Natural killer cell (primary cell): ENCODE measurements around the gene MLLT10. TPM values are rescaled to one million over a fixed set of nuclear protein-coding genes. Genes with fewer than 3 reads are reported as not detected.

Experiments
- ATAC-seq, 3 donors: fragments of 150-1000 bp in 2 of 3; fragments of 200-7000 bp in 1 of 3; cut with Tn5 transposase; 1 replicate in 1 of 3; 2 replicates in 2 of 3; pipeline ENCODE4 v1.10.0; 2021; ENCODE audit warnings: mild to moderate bottlenecking in 2 of 3, moderate library complexity in 2 of 3
- DNase-seq, 2 donors: peaks; one replicate each; pipeline versions ENCODE4 v3.0.0 to v3.0.0-alpha.2; 2013 to 2021; ENCODE audit warnings: mixed read lengths in 1 of 2
- H3K27ac ChIP-seq: one replicate; pipeline ENCODE4 v1.5.1; 2013; ENCODE audit warnings: mild to moderate bottlenecking, low read length
- H3K27me3 ChIP-seq: one replicate; pipeline ENCODE4 v1.6.1; 2013; ENCODE audit warnings: low read length; ENCODE audit not compliant: control insufficient read depth, insufficient read depth
- H3K36me3 ChIP-seq: one replicate; pipeline ENCODE4 v1.6.1; 2013; ENCODE audit warnings: low read length; ENCODE audit not compliant: control insufficient read depth, insufficient read depth
- H3K4me1 ChIP-seq: one replicate; pipeline ENCODE4 v1.6.1; 2013; ENCODE audit warnings: low read length; ENCODE audit not compliant: control insufficient read depth, insufficient read depth
- H3K4me3 ChIP-seq: one replicate; pipeline ENCODE4 v1.5.1; 2013; ENCODE audit warnings: low read length
- H3K9me3 ChIP-seq: one replicate; pipeline ENCODE4 v1.6.1; 2013; ENCODE audit warnings: low read length; ENCODE audit not compliant: control insufficient read depth, insufficient read depth
- H3K27ac Mint-ChIP-seq, 2 donors: one replicate each; pipeline ENCODE4 v1.8.0; 2022; ENCODE audit warnings: mild to moderate bottlenecking in 2 of 2, mixed read lengths in 2 of 2, moderate library complexity in 1 of 2
- H3K27me3 Mint-ChIP-seq, 2 donors: one replicate each; pipeline ENCODE4 v1.8.0; 2022; ENCODE audit warnings: low read depth in 2 of 2, mixed read lengths in 2 of 2
- H3K36me3 Mint-ChIP-seq: one replicate; pipeline ENCODE4 v1.8.0; 2022; ENCODE audit warnings: mixed read lengths
- H3K4me1 Mint-ChIP-seq, 2 donors: one replicate each; pipeline ENCODE4 v1.8.0; 2022; ENCODE audit warnings: mixed read lengths in 2 of 2
- H3K4me3 Mint-ChIP-seq: one replicate; pipeline ENCODE4 v1.8.0; 2022; ENCODE audit warnings: mild to moderate bottlenecking, moderate library complexity, mixed read lengths
- H3K9me3 Mint-ChIP-seq, 2 donors: one replicate each; pipeline ENCODE4 v1.8.0; 2022; ENCODE audit warnings: mixed read lengths in 2 of 2
- WGBS: methylation state at CpG from one replicate; pipeline ENCODE4 v1.1.7; 2013; ENCODE audit warnings: missing lambda C conversion rate; ENCODE audit not compliant: insufficient coverage; 5-methylcytosine and 5-hydroxymethylcytosine counted together
- intact Hi-C: fragments of 100-400 bp; cut with micrococcal nuclease; formaldehyde crosslinking; loops from one replicate; pipeline ENCODE4 v1.14.2; 2022
- total RNA-seq, 4 donors: library from RNA; stranded (reverse); fragments of 120-200 nt in 1 of 4; gene quantifications; one replicate each; pipeline versions ENCODE4 v1.2.3 to v1.2.4, GENCODE V29; 2013 to 2022
- TF ChIP-seq, protein P1 (sequence below): fragments of 200-600 bp; IDR thresholded peaks from one replicate; pipeline ENCODE4 v1.8.0; 2022; ENCODE audit warnings: antibody characterized with exemption

Gene MLLT10
- total RNA-seq, 3 donors from 2014 or later (not counting 1 experiment from before 2014, with no cell fraction given), result 40.4 to 65.2 (median 60.0) TPM

DNA sequence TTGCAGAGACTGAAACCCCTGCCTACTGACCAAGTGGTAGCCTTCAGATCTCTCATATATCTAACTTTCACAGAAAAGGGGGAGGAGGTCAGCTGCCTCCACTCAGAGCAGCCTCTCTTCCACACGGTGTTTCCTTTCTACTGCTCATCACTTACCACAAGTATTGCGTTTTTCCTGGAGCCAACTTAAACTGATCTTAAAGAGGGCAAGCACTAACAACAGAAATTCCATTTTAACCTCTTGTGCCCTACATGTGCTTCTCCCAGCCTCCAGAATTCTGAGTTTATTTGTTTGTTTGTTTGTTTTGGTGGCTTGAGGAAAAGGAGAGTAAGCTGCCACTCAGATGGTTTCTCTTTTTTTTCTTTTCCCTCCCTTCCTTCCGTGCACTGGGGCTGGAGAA is 27.7 kb upstream of the MLLT10 start:
- no peak overlapping the region for H3K27ac ChIP-seq
- WGBS, result 58% methylated on average over 2 of the region's 3 CpGs
- Mint-ChIP-seq H3K4me1 (no peaks in the 10 kb centered on the region), H3K27ac (no peak overlapping the region), H3K36me3 (no peaks in the 10 kb centered on the region), H3K4me3 (no peak overlapping the region), H3K27me3 (peaks cover 50 to 84% of the 10 kb centered on the region in 2 donors), H3K9me3 (no peaks in the 10 kb centered on the region)
- peaks cover 13% of the 10 kb centered on the region for H3K27me3 ChIP-seq
- intact Hi-C loops, result no loop called here
- no peak overlapping the region for H3K4me3 ChIP-seq
- no peak for ATAC-seq
- H3K9me3 ChIP-seq, result no peaks in the 10 kb centered on the region
- DNase-seq, result no peak
- H3K4me1 ChIP-seq, result peaks cover 4% of the 10 kb centered on the region
- TF ChIP-seq, protein P1, sequence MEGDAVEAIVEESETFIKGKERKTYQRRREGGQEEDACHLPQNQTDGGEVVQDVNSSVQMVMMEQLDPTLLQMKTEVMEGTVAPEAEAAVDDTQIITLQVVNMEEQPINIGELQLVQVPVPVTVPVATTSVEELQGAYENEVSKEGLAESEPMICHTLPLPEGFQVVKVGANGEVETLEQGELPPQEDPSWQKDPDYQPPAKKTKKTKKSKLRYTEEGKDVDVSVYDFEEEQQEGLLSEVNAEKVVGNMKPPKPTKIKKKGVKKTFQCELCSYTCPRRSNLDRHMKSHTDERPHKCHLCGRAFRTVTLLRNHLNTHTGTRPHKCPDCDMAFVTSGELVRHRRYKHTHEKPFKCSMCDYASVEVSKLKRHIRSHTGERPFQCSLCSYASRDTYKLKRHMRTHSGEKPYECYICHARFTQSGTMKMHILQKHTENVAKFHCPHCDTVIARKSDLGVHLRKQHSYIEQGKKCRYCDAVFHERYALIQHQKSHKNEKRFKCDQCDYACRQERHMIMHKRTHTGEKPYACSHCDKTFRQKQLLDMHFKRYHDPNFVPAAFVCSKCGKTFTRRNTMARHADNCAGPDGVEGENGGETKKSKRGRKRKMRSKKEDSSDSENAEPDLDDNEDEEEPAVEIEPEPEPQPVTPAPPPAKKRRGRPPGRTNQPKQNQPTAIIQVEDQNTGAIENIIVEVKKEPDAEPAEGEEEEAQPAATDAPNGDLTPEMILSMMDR, result no peak
- no peaks in the 10 kb centered on the region for H3K36me3 ChIP-seq

DNA sequence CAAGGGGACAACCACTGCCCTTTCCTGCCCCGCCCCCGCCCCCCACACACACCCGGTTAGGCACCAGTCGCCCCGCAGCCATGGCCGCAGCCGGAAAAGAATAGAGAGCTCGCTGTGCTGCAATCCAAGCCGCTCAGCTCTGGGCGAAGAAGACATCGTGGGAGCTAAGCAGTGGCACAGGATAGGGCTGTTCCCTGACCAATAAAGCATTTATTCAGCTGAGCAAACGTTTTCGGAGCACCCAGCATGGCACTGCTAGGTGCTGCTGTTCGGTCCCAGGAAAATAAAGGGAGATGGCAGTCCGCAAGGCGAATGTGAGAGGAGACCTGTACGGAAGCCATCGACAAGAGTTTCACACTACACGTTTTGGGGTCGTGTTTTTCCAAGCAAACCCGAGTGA is 26.9 kb upstream of the MLLT10 start:
- Histone ChIP-seq H3K9me3 (no peaks in the 10 kb centered on the region), H3K4me1 (peaks cover 4% of the 10 kb centered on the region), H3K27ac (no peak overlapping the region), H3K36me3 (no peaks in the 10 kb centered on the region), H3K4me3 (no peak overlapping the region), H3K27me3 (peaks cover 19% of the 10 kb centered on the region)
- ATAC-seq (no peak), DNase-seq (no peak)
- Mint-ChIP-seq H3K27me3 (peaks cover 53 to 84% of the 10 kb centered on the region in 2 donors), H3K9me3 (no peaks in the 10 kb centered on the region), H3K27ac (no peak overlapping the region), H3K4me3 (no peak overlapping the region), H3K36me3 (no peaks in the 10 kb centered on the region), H3K4me1 (no peaks in the 10 kb centered on the region)
- intact Hi-C loops, result no loop called here
- WGBS, result 89% methylated on average over 21 of the region's 21 CpGs
- TF ChIP-seq, protein P1, result no peak

DNA sequence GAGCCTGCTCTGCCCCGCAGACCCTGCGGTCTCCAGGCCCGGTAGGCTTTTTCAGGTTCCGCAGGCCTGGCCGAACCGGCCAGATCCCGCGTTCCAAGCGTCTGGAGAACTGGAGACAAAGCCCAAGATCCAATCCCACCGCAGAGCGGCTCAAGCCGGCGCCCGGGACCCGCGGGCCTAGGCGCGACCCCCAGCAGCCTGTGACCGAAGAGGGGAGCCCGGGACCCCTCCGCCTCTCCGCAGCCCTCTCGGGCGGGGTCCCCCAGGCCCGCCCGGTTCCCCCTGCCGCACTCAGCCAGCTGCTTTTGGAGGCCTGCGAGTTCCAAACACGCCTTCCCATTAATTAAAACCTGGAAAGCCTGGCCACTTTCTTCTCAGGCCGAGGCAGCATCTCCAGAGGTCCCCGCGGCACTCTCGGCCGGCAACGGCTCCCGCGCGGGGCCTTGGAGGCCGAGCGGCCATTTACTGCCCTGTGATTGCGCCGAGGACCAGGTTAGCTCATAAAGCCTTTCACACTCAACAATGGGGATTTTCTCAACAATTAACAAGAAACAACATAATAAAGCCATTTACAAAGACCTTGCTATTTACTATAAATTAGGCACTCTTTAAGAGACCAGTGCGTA is 25.2 kb upstream of the MLLT10 start:
- H3K27ac Mint-ChIP-seq, result no peak overlapping the region
- Histone ChIP-seq H3K4me1 (peaks cover 4% of the 10 kb centered on the region), H3K27me3 (peaks cover 30% of the 10 kb centered on the region), H3K36me3 (no peaks in the 10 kb centered on the region), H3K4me3 (no peak overlapping the region), H3K27ac (no peak overlapping the region), H3K9me3 (no peaks in the 10 kb centered on the region)
- no peak for ATAC-seq
- no peak overlapping the region for H3K4me3 Mint-ChIP-seq
- intact Hi-C loops, result no loop called here
- H3K27me3 Mint-ChIP-seq, result peaks cover 48 to 81% of the 10 kb centered on the region in 2 donors
- no peak for DNase-seq
- TF ChIP-seq, protein P1, result no peak
- no peaks in the 10 kb centered on the region for H3K36me3 Mint-ChIP-seq
- WGBS, result 96% methylated on average over 43 of the region's 43 CpGs
- no peaks in the 10 kb centered on the region for H3K9me3 Mint-ChIP-seq
- no peaks in the 10 kb centered on the region for H3K4me1 Mint-ChIP-seq
